ENCODE results near the gene TMEM178B. TPM values are rescaled to one million over a fixed set of nuclear protein-coding genes. Genes with fewer than 3 reads are reported as not detected.

The TMEM178B gene
- total and polyA plus RNA-seq, 2 of the 13 experiments (the other 11 are each of a cell fraction or from before 2014, with no cell fraction given), result 0.01 to 0.02 TPM

DNA sequence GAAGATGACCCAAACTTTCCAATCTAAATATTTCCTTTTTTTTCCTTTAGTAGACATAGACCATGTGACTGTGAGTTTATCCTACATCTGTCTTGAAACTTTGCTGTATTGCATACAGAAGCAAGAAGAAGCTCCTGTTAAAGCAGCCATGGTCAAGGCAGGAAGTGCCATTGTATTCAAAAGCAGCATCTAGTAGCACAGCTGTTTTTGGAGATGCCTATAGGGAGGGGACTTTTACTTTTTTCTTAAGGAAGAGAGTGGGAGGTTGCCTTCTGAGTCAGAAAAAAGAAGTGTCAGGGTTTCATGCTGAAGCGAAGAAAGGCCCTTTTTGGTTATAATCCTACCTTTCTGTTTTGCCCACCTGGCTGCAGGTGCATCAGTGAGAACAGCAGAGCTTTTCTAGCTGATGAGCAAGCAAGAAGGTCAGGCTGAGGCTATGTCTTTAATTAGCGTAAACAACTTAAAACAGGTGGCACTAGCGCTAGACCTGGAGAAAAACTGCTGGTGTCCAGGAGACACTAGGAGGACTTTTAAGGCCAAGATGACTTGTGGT is 243.2 kb downstream of the TMEM178B start (continued):
- TF ChIP-seq MAZ (IDR thresholded peaks at IDR 0.05; ENCODE audit: borderline replicate concordance, low read depth, low read length) (no peak), MAZ (CRISPR knock-in tag; IDR thresholded peaks at IDR 0.05; ENCODE audit: low read depth) (no peak), FOSL1 (CRISPR knock-in tag; IDR thresholded peaks at IDR 0.05; ENCODE audit: borderline replicate concordance) (no peak)
- TF ChIP-seq, protein P1, sequence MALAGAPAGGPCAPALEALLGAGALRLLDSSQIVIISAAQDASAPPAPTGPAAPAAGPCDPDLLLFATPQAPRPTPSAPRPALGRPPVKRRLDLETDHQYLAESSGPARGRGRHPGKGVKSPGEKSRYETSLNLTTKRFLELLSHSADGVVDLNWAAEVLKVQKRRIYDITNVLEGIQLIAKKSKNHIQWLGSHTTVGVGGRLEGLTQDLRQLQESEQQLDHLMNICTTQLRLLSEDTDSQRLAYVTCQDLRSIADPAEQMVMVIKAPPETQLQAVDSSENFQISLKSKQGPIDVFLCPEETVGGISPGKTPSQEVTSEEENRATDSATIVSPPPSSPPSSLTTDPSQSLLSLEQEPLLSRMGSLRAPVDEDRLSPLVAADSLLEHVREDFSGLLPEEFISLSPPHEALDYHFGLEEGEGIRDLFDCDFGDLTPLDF (CRISPR knock-in tag; IDR thresholded peaks at IDR 0.05), result no peak

DNA sequence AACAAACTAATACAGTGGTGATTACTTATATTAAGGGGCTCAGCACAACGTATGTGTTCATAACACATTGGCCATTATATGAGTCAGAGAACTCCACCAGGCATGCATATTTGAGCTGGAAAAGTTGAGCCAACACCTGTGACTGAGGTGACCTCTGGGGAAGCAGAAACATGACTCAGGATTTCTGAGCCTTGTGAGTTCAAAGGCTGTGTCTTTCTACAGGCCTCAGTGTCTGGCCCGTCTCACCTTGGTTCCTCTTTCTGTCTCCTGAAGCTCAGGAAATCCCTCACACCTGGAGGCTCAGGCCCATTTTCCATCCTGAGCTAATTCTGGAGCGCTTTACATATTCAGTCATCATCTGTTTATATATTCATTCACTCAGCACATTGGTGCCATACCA is 246.4 kb downstream of the TMEM178B start:
- DNase-seq (ENCODE audit: low spot score), result no peak
- no peak overlapping the region for H3K4me2 ChIP-seq (ENCODE audit: low read depth, low read length)
- H3K27me3 ChIP-seq (ENCODE audit: control insufficient read depth in 1 of 2, insufficient read depth in 2 of 2, low read length in 2 of 2), result no peaks in the 10 kb centered on the region
- H3K79me2 ChIP-seq (ENCODE audit: insufficient read depth, low read length), result no peaks in the 10 kb centered on the region
- POLR2A ChIA-PET, result no interaction called here
- no peak overlapping the region for H2AFZ ChIP-seq (ENCODE audit: low read length)
- no peak for TF ChIP-seq IKZF4 (CRISPR knock-in tag; IDR thresholded peaks at IDR 0.05; ENCODE audit: borderline replicate concordance, low read depth, not compliant biosample characterization)
- no peak for TF ChIP-seq NFIC (IDR thresholded peaks at IDR 0.05; ENCODE audit: low read length)
- TF ChIP-seq ZNF577 (CRISPR knock-in tag; IDR thresholded peaks at IDR 0.05; ENCODE audit: borderline replicate concordance, low read depth), result no peak
- TF ChIP-seq PHF8 (CRISPR knock-in tag; IDR thresholded peaks at IDR 0.05), result no peak
- TF ChIP-seq MAZ (IDR thresholded peaks at IDR 0.05; ENCODE audit: borderline replicate concordance, low read depth, low read length), result no peak
- TF ChIP-seq MAZ (CRISPR knock-in tag; IDR thresholded peaks at IDR 0.05; ENCODE audit: low read depth), result no peak
- TF ChIP-seq BCL6 (CRISPR knock-in tag; IDR thresholded peaks at IDR 0.05), result no peak
- no peak for TF ChIP-seq ZKSCAN1 (IDR thresholded peaks at IDR 0.05; ENCODE audit: low read length)
- TF ChIP-seq, protein P2, sequence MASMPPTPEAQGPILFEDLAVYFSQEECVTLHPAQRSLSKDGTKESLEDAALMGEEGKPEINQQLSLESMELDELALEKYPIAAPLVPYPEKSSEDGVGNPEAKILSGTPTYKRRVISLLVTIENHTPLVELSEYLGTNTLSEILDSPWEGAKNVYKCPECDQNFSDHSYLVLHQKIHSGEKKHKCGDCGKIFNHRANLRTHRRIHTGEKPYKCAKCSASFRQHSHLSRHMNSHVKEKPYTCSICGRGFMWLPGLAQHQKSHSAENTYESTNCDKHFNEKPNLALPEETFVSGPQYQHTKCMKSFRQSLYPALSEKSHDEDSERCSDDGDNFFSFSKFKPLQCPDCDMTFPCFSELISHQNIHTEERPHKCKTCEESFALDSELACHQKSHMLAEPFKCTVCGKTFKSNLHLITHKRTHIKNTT (CRISPR knock-in tag; IDR thresholded peaks at IDR 0.05), result no peak
- TF ChIP-seq SIN3A (IDR thresholded peaks at IDR 0.05; ENCODE audit: borderline replicate concordance, low read depth, low read length), result no peak
- TF ChIP-seq ZNF678 (CRISPR knock-in tag; IDR thresholded peaks at IDR 0.05), result no peak
- no peak for TF ChIP-seq TARDBP (CRISPR knock-in tag; IDR thresholded peaks at IDR 0.05)
- no peak for TF ChIP-seq SIX4 (CRISPR knock-in tag; IDR thresholded peaks at IDR 0.05)
- no peak for TF ChIP-seq ZNF337 (CRISPR knock-in tag; IDR thresholded peaks at IDR 0.05; ENCODE audit: borderline replicate concordance, low read depth)
- TF ChIP-seq, protein P3, sequence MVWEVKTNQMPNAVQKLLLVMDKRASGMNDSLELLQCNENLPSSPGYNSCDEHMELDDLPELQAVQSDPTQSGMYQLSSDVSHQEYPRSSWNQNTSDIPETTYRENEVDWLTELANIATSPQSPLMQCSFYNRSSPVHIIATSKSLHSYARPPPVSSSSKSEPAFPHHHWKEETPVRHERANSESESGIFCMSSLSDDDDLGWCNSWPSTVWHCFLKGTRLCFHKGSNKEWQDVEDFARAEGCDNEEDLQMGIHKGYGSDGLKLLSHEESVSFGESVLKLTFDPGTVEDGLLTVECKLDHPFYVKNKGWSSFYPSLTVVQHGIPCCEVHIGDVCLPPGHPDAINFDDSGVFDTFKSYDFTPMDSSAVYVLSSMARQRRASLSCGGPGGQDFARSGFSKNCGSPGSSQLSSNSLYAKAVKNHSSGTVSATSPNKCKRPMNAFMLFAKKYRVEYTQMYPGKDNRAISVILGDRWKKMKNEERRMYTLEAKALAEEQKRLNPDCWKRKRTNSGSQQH (CRISPR knock-in tag; IDR thresholded peaks at IDR 0.05; ENCODE audit: low read depth), result no peak
- TF ChIP-seq, protein P4, sequence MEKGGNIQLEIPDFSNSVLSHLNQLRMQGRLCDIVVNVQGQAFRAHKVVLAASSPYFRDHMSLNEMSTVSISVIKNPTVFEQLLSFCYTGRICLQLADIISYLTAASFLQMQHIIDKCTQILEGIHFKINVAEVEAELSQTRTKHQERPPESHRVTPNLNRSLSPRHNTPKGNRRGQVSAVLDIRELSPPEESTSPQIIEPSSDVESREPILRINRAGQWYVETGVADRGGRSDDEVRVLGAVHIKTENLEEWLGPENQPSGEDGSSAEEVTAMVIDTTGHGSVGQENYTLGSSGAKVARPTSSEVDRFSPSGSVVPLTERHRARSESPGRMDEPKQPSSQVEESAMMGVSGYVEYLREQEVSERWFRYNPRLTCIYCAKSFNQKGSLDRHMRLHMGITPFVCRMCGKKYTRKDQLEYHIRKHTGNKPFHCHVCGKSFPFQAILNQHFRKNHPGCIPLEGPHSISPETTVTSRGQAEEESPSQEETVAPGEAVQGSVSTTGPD (CRISPR knock-in tag; IDR thresholded peaks at IDR 0.05), result no peak
- TF ChIP-seq ZNF589 (CRISPR knock-in tag; conservative IDR thresholded peaks at IDR 0.05), result no peak
- no peak for TF ChIP-seq ZNF160 (CRISPR knock-in tag; IDR thresholded peaks at IDR 0.05)
- intact Hi-C loops (cut with micrococcal nuclease; ENCODE audit: unreplicated experiment) (no loop called here), in situ Hi-C loops (cut with HindIII; ENCODE audit: extremely low pct_ligation_motif_present, low pct_unique_long_range_greater_than_20kb) (no loop called here)
- WGBS (ENCODE audit: low lambda C conversion rate), result 2% methylated on average over 3 of the region's 3 CpGs
- CTCF ChIA-PET (ENCODE audit: low intra/inter-chr PET ratio, low total read pairs), result no interaction called here
- H3K36me3 ChIP-seq (replicated peaks in 1 of 2; ENCODE audit: control insufficient read depth in 1 of 2, insufficient read depth in 2 of 2, low read length in 2 of 2), result no peaks in the 10 kb centered on the region
- ATAC-seq, result no peak
- no peaks in the 10 kb centered on the region for H3K9me3 ChIP-seq (ENCODE audit: low read length)
- H3K4me1 ChIP-seq (ENCODE audit: insufficient read depth, low read length), result no peaks in the 10 kb centered on the region
- no peaks in the 10 kb centered on the region for H4K20me1 ChIP-seq (ENCODE audit: insufficient read depth, low read length)
- FAIRE-seq, result no peak
- BruUV-seq (replicated peaks), result no TSS peak
- no peak overlapping the region for H3K4me3 ChIP-seq (replicated peaks in 1 of 3; ENCODE audit: insufficient read depth in 1 of 3, low read depth in 2 of 3, low read length in 3 of 3)
- no peak overlapping the region for H3K27ac ChIP-seq (ENCODE audit: extremely low read length, insufficient read depth, low read length)
- no peak overlapping the region for H3K9ac ChIP-seq (ENCODE audit: insufficient read depth, low read depth, low read length)

All from HepG2 (cell line).